ENCODE measurements around the gene GATAD2A. TPM values are rescaled to one million over a fixed set of nuclear protein-coding genes. Genes with fewer than 3 reads are reported as not detected.

Gene GATAD2A
- total RNA-seq, 1 donor from 2014 or later, result 163 TPM

DNA sequence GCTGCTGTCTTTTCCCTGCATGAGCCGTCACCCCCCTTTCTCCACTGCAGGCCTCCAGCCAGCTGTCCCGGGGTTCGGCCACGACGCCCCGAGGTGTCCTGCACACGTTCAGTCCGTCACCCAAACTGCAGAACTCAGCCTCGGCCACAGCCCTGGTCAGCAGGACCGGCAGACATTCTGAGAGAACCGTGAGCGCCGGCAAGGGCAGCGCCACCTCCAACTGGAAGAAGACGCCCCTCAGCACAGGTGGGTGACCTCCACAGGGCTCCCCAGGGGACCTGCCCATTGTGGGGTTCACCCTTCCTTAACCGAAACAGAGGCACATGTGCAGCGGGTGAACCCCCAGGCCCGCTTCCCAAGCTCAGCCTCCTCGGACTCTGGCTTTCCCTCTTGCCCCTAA is 96.8 kb downstream of the GATAD2A start:
- no peak for TF ChIP-seq EZH2 (IDR thresholded peaks at IDR 0.05; ENCODE audit: insufficient read depth, low read length)
- TF ChIP-seq, protein P1, sequence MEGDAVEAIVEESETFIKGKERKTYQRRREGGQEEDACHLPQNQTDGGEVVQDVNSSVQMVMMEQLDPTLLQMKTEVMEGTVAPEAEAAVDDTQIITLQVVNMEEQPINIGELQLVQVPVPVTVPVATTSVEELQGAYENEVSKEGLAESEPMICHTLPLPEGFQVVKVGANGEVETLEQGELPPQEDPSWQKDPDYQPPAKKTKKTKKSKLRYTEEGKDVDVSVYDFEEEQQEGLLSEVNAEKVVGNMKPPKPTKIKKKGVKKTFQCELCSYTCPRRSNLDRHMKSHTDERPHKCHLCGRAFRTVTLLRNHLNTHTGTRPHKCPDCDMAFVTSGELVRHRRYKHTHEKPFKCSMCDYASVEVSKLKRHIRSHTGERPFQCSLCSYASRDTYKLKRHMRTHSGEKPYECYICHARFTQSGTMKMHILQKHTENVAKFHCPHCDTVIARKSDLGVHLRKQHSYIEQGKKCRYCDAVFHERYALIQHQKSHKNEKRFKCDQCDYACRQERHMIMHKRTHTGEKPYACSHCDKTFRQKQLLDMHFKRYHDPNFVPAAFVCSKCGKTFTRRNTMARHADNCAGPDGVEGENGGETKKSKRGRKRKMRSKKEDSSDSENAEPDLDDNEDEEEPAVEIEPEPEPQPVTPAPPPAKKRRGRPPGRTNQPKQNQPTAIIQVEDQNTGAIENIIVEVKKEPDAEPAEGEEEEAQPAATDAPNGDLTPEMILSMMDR (IDR thresholded peaks at IDR 0.05; ENCODE audit: insufficient read depth, low read depth, low read length), result no peak
- no peak for DNase-seq (ENCODE audit: low read depth)
- Mint-ChIP-seq H3K27ac (ENCODE audit: unreplicated experiment) (no peak overlapping the region), H3K4me3 (ENCODE audit: unreplicated experiment) (no peak overlapping the region), H3K36me3 (ENCODE audit: low read depth, unreplicated experiment) (peaks cover 14% of the 10 kb centered on the region), H3K4me1 (ENCODE audit: low read depth, unreplicated experiment) (no peaks in the 10 kb centered on the region), H3K9me3 (ENCODE audit: unreplicated experiment) (no peaks in the 10 kb centered on the region), H3K27me3 (ENCODE audit: low read depth, unreplicated experiment) (no peaks in the 10 kb centered on the region)
- H3K4me3 ChIP-seq (ENCODE audit: insufficient read depth, low read depth, low read length), result no peak overlapping the region
- no peaks in the 10 kb centered on the region for H3K27me3 ChIP-seq (ENCODE audit: insufficient read depth, low read length)
- H2AFZ ChIP-seq (ENCODE audit: low read depth, low read length), result no peak overlapping the region
- H3K27ac ChIP-seq (ENCODE audit: low read depth, low read length), result no peak overlapping the region
- no peaks in the 10 kb centered on the region for H3K9me3 ChIP-seq (ENCODE audit: insufficient read depth, low read depth, low read length)
- peaks cover 20% of the 10 kb centered on the region for H4K20me1 ChIP-seq (ENCODE audit: insufficient read depth, low read length)
- H3K4me1 ChIP-seq (ENCODE audit: insufficient read depth, low read length), result no peaks in the 10 kb centered on the region
- no peak overlapping the region for H3K4me2 ChIP-seq (ENCODE audit: low read length)
- peaks cover 6% of the 10 kb centered on the region for H3K79me2 ChIP-seq (ENCODE audit: insufficient read depth, low read length)
- FAIRE-seq, result no peak
- H3K36me3 ChIP-seq (ENCODE audit: insufficient read depth, low read length), result peaks cover 31% of the 10 kb centered on the region
- no peak overlapping the region for H3K9ac ChIP-seq (ENCODE audit: low read length)

DNA sequence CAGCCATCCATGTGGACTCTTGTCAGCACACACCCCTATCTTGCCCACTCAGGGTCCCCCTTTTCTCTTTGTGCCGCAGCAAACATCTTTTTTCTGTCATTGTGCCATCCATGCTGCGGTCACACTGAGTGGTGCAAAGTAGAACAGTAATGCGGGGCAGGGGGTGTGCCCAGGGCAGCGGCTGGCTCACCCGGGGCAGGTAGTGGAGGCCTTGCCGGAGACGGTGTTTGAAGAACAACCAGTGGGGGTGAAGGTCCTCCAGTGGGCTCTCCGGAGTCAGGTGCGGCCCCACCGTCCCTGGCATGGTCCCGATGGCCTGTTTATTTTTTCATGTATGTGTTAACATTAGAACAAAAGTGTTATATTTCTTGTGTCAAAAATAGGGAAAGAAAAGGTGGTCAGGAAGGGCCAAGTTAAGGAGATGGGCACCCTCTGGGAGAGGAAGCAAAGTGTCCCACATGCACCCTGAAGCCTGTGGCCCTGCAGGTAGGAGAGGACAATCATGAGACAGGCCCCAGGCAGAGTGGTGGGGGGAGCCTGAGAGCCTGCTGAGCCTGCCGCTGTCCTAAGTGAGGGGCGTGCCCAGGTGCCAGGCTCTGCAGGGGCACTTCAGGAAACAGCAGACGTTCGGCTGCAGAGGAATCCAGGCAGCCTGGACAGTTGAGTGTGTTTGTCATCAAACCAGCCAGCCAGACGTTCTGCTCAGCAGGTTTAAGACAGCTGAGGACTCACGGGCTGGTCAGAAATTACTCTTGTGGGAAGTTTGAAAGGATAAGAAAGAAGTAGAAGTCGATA is 97.5 kb downstream of the GATAD2A start:
- H3K27ac Mint-ChIP-seq (ENCODE audit: unreplicated experiment), result no peak overlapping the region
- Histone ChIP-seq H4K20me1 (ENCODE audit: insufficient read depth, low read length) (peaks cover 20% of the 10 kb centered on the region), H3K27me3 (ENCODE audit: insufficient read depth, low read length) (no peaks in the 10 kb centered on the region), H3K4me2 (ENCODE audit: low read length) (no peak overlapping the region), H3K4me1 (ENCODE audit: insufficient read depth, low read length) (no peaks in the 10 kb centered on the region), H3K9ac (ENCODE audit: low read length) (no peak overlapping the region), H3K79me2 (ENCODE audit: insufficient read depth, low read length) (peaks cover 1% of the 10 kb centered on the region), H3K36me3 (ENCODE audit: insufficient read depth, low read length) (peaks cover 33% of the 10 kb centered on the region), H2AFZ (ENCODE audit: low read depth, low read length) (no peak overlapping the region), H3K9me3 (ENCODE audit: insufficient read depth, low read depth, low read length) (no peaks in the 10 kb centered on the region), H3K27ac (ENCODE audit: low read depth, low read length) (no peak overlapping the region), H3K4me3 (ENCODE audit: insufficient read depth, low read depth, low read length) (no peak overlapping the region)
- no peaks in the 10 kb centered on the region for H3K4me1 Mint-ChIP-seq (ENCODE audit: low read depth, unreplicated experiment)
- TF ChIP-seq, protein P1 (IDR thresholded peaks at IDR 0.05; ENCODE audit: insufficient read depth, low read depth, low read length), result no peak
- TF ChIP-seq EZH2 (IDR thresholded peaks at IDR 0.05; ENCODE audit: insufficient read depth, low read length), result no peak
- no peak overlapping the region for H3K4me3 Mint-ChIP-seq (ENCODE audit: unreplicated experiment)
- DNase-seq (ENCODE audit: low read depth) (no peak), FAIRE-seq (no peak)
- no peaks in the 10 kb centered on the region for H3K9me3 Mint-ChIP-seq (ENCODE audit: unreplicated experiment)
- H3K36me3 Mint-ChIP-seq (ENCODE audit: low read depth, unreplicated experiment), result peaks cover 14% of the 10 kb centered on the region
- no peaks in the 10 kb centered on the region for H3K27me3 Mint-ChIP-seq (ENCODE audit: low read depth, unreplicated experiment)

All from astrocyte (in vitro differentiated cells and primary cell).